Embryonic facial prominence (tissue), 1 donor: ENCODE results near the gene PRKAB1.

Source experiments
- DNase-seq: peaks from one replicate; pipeline ENCODE4 v3.0.0-alpha.2; 2016; ENCODE audit errors: extremely low spot score

PRKAB1 gene

GRCh38 chr12:119661882-119662281 lies 6.1 kb upstream of the PRKAB1 start:
- DNase-seq, result no peak

GRCh38 chr12:119664642-119665041 lies 3.3 kb upstream of the PRKAB1 start:
- no peak for DNase-seq

- no peak for DNase-seq
Observed at GRCh38 chr12:119665164-119665929, 2.6 kb upstream of the PRKAB1 start.

- no peak for DNase-seq
Observed at GRCh38 chr12:119666226-119666795, 1.6 kb upstream of the PRKAB1 start.

GRCh38 chr12:119666900-119667576 lies 895 bp upstream of the PRKAB1 start:
- DNase-seq, result no peak

- no peak for DNase-seq
Observed at GRCh38 chr12:119668324-119668841, 450 bp downstream of the PRKAB1 start.

- DNase-seq, result no peak
Observed at GRCh38 chr12:119669744-119670472, 2.0 kb downstream of the PRKAB1 start.

GRCh38 chr12:119671070-119671469 lies 3.1 kb downstream of the PRKAB1 start:
- no peak for DNase-seq

GRCh38 chr12:119672194-119672593 lies 4.3 kb downstream of the PRKAB1 start:
- no peak for DNase-seq

GRCh38 chr12:119673634-119674033 lies 5.7 kb downstream of the PRKAB1 start:
- no peak for DNase-seq

- DNase-seq, result no peak
Observed at GRCh38 chr12:119674560-119674959, 6.6 kb downstream of the PRKAB1 start.

GRCh38 chr12:119676022-119676421 lies 8.1 kb downstream of the PRKAB1 start:
- no peak for DNase-seq

- DNase-seq, result no peak
Observed at GRCh38 chr12:119676573-119676972, 8.6 kb downstream of the PRKAB1 start.

- DNase-seq, result no peak
Observed at GRCh38 chr12:119678459-119678858, 10.5 kb downstream of the PRKAB1 start.

- DNase-seq, result no peak
Observed at GRCh38 chr12:119679081-119679480, 11.1 kb downstream of the PRKAB1 start.

GRCh38 chr12:119679490-119679889 lies 11.6 kb downstream of the PRKAB1 start:
- no peak for DNase-seq

GRCh38 chr12:119681111-119681510 lies 13.2 kb downstream of the PRKAB1 start:
- no peak for DNase-seq

GRCh38 chr12:119681728-119682638 lies 14.1 kb downstream of the PRKAB1 start:
- DNase-seq, result no peak

- no peak for DNase-seq
Observed at GRCh38 chr12:119682639-119683252, 14.8 kb downstream of the PRKAB1 start.

- DNase-seq, result no peak
Observed at GRCh38 chr12:119683413-119683812, 15.5 kb downstream of the PRKAB1 start.

GRCh38 chr12:119683816-119684215 lies 15.9 kb downstream of the PRKAB1 start:
- no peak for DNase-seq
